Neutrophil (primary cell): ENCODE measurements around the gene RNF13.

ENCODE experiments used
- H3K27ac ChIP-seq: fragments of 200-600 bp; sonication (generic); 2 replicates; pipeline ENCODE4 v1.5.1; 2016; ENCODE audit warnings: mild to moderate bottlenecking, moderate library complexity
- H3K27me3 ChIP-seq: fragments of 200-600 bp; sonication (generic); 2 replicates; pipeline ENCODE4 v1.6.0; 2016; ENCODE audit warnings: mild to moderate bottlenecking
- H3K36me3 ChIP-seq: fragments of 200-600 bp; sonication (generic); 2 replicates; pipeline ENCODE4 v1.5.1; 2017
- H3K4me1 ChIP-seq, 2 experiments: fragments of 200-600 bp in 1 of 2; sonication (generic) in 1 of 2; 1 replicate in 1 of 2; 2 replicates in 1 of 2; pipeline versions ENCODE4 v1.5.1 to v1.6.1; 2013 to 2016; ENCODE audit warnings: low read depth in 1 of 2, low read length in 1 of 2, mild to moderate bottlenecking in 1 of 2, moderate library complexity in 1 of 2; ENCODE audit not compliant: control insufficient read depth in 1 of 2, insufficient read depth in 1 of 2
- H3K4me3 ChIP-seq, 2 experiments: fragments of 200-600 bp in 1 of 2; sonication (generic) in 1 of 2; 1 replicate in 1 of 2; 2 replicates in 1 of 2; pipeline ENCODE4 v1.5.1; 2013 to 2016; ENCODE audit warnings: low read depth in 1 of 2, low read length in 1 of 2, mild to moderate bottlenecking in 1 of 2, moderate library complexity in 1 of 2
- H3K9me3 ChIP-seq: fragments of 200-600 bp; sonication (generic); 2 replicates; pipeline ENCODE4 v1.5.1; 2016
- CTCF ChIP-seq: fragments of 200-600 bp; sonication (generic); IDR thresholded peaks from 2 replicates; pipeline ENCODE4 v1.5.1; 2016; ENCODE audit warnings: antibody characterized with exemption

The RNF13 gene

DNA sequence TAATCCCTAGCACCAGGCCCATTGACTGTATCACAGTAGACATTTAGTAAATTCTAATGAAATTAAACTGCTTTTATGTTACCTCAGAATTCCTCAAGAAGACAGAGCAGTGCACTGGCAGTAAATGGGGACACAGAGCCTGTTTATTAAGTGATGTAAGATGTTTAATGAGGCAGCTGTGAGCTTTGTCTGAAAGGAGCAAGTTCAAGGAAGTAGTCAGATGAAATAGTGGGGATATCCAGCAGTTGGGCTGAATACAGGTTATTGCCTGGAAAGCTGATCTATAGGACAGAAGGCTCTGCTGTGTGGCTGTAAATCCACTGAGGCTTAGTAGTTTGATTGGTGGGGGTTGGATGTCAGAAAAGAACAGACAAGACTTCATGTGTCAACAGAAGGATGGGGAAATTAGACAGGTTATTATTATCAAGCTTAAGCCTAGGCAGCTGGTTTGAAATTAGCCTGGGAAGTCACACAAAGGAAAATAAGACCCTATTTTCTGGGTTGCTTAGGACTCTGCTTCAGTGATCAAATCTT, 95.5 kb downstream of the RNF13 start:
- Histone ChIP-seq H3K27ac (no peak overlapping the region), H3K9me3 (no peaks in the 10 kb centered on the region), H3K36me3 (peaks cover 37% of the 10 kb centered on the region), H3K4me3 (no peak overlapping the region), H3K4me1 (no peaks in the 10 kb centered on the region), H3K27me3 (no peaks in the 10 kb centered on the region)
- no peak for TF ChIP-seq CTCF

DNA sequence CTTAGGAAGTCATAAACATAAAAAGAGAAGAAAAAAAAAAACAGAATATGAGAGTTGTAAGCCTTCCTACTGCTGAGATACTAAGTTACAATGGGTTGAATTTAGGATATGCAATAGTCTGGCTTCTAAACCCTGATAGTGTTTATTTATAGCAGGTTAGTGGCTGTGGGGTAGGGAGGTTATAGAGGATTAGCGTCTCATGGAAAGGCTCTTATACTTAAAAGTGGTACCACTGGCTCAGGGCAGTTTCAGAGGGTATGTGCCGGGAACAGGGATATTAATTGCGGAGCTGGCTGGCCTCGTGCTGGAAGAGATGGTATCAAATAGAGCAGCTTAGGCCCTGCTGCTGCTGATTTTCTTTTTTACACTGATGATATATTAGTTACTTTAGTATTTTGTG, 96.9 kb downstream of the RNF13 start:
- no peaks in the 10 kb centered on the region for H3K27me3 ChIP-seq
- H3K4me1 ChIP-seq, result no peaks in the 10 kb centered on the region
- H3K4me3 ChIP-seq, result no peak overlapping the region
- peaks cover 41% of the 10 kb centered on the region for H3K36me3 ChIP-seq
- H3K9me3 ChIP-seq, result no peaks in the 10 kb centered on the region
- TF ChIP-seq CTCF, result no peak
- no peak overlapping the region for H3K27ac ChIP-seq

- no peaks in the 10 kb centered on the region for H3K27me3 ChIP-seq
- no peaks in the 10 kb centered on the region for H3K9me3 ChIP-seq
- H3K4me1 ChIP-seq, result no peaks in the 10 kb centered on the region
- peaks cover 54% of the 10 kb centered on the region for H3K36me3 ChIP-seq
- no peak for TF ChIP-seq CTCF
- no peak overlapping the region for H3K4me3 ChIP-seq
- peak overlapping the region; percentile 34 for H3K27ac ChIP-seq
Observed at GRCh38 chr3:149917124-149917667, 104.2 kb downstream of the RNF13 start.

DNA sequence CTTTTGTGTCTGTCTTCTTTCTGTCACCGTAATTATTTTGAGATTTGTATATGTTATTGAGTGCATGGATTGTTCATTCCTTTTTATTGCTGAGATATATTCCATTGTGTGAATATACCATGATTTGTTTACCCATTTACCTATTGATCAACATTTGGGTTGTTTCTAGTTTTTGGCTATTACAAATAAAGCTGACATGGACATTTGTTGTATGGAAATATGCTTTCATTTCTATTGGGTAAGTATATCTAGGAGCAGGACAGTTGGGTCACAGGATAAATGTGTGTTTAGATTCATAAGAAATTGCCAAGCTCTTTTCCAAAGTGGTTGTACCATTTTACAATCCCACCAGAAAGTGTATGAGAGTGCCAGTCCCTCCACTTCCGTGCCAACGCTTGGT, 106.5 kb downstream of the RNF13 start:
- no peaks in the 10 kb centered on the region for H3K9me3 ChIP-seq

DNA sequence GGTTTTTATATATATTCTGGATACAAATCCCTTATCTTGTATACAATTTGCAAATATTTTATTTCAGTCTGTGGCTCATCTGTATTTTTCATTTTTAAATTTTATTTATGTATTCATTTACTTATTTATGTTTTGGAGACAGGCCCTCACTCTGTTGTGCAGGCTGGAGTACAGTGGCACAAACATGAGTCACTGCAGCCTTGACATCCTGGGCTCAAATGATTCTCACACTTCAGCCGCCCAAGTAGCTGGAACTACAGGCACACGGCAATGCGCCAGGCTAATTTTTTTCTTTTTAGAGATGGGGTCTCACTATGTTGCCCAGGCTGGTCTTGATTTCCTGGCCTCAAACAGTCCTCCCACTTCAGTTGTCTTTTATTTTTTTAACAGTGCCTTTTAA, 107.1 kb downstream of the RNF13 start:
- Histone ChIP-seq H3K4me1 (no peaks in the 10 kb centered on the region), H3K27ac (no peak overlapping the region), H3K27me3 (no peaks in the 10 kb centered on the region), H3K9me3 (no peaks in the 10 kb centered on the region), H3K36me3 (peaks cover 45% of the 10 kb centered on the region), H3K4me3 (no peak overlapping the region)
- TF ChIP-seq CTCF, result no peak

More for the DNA sequence above, 106.5 kb downstream of the RNF13 start:
- Histone ChIP-seq H3K27ac (no peak overlapping the region), H3K4me3 (no peak overlapping the region), H3K27me3 (no peaks in the 10 kb centered on the region), H3K4me1 (no peaks in the 10 kb centered on the region), H3K36me3 (peaks cover 47% of the 10 kb centered on the region)
- no peak for TF ChIP-seq CTCF
